ENCODE results near the gene TUBAL3.

- TF ChIP-seq, protein P1, sequence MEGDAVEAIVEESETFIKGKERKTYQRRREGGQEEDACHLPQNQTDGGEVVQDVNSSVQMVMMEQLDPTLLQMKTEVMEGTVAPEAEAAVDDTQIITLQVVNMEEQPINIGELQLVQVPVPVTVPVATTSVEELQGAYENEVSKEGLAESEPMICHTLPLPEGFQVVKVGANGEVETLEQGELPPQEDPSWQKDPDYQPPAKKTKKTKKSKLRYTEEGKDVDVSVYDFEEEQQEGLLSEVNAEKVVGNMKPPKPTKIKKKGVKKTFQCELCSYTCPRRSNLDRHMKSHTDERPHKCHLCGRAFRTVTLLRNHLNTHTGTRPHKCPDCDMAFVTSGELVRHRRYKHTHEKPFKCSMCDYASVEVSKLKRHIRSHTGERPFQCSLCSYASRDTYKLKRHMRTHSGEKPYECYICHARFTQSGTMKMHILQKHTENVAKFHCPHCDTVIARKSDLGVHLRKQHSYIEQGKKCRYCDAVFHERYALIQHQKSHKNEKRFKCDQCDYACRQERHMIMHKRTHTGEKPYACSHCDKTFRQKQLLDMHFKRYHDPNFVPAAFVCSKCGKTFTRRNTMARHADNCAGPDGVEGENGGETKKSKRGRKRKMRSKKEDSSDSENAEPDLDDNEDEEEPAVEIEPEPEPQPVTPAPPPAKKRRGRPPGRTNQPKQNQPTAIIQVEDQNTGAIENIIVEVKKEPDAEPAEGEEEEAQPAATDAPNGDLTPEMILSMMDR (IDR thresholded peaks at IDR 0.05): no peak
- TF ChIP-seq POLR2A (IDR thresholded peaks at IDR 0.05): no peak
Observed at GRCh38 chr10:5447611-5448071, 43.0 kb upstream of the TUBAL3 start.

Data from adrenal gland (tissue), 5 donors.